Stomach (tissue), 9 donors: ENCODE measurements around the gene GSTM5. TPM values are rescaled to one million over a fixed set of nuclear protein-coding genes. Genes with fewer than 3 reads are reported as not detected.

Source experiments
- DNase-seq, 2 donors: peaks; one replicate each; pipeline versions ENCODE4 v3.0.0 to v3.0.0-alpha.2; 2013 to 2019
- H3K27ac ChIP-seq, 5 donors: fragments of 200-600 bp in 4 of 5; sonication (generic) in 4 of 5; one replicate each; pipeline ENCODE4 v1.5.1; 2013 to 2019; ENCODE audit warnings: mild to moderate bottlenecking in 1 of 5, moderate library complexity in 1 of 5
- H3K27me3 ChIP-seq, 3 donors: fragments of 200-600 bp; sonication (generic); one replicate each; pipeline ENCODE4 v1.5.1; 2017 to 2019; ENCODE audit warnings: mixed run types in 1 of 3
- H3K36me3 ChIP-seq, 4 donors: fragments of 200-600 bp; sonication (generic); 1 replicate in 3 of 4; 2 replicates in 1 of 4; pipeline ENCODE4 v1.5.1; 2016 to 2019
- H3K4me1 ChIP-seq, 4 donors: fragments of 200-600 bp; sonication (generic); one replicate each; pipeline ENCODE4 v1.5.1; 2016 to 2019
- H3K4me3 ChIP-seq, 4 donors: fragments of 200-600 bp; sonication (generic) in 3 of 4; one replicate each; pipeline ENCODE4 v1.5.1; 2016 to 2019; ENCODE audit warnings: mild to moderate bottlenecking in 1 of 4
- H3K9me3 ChIP-seq, 4 donors: fragments of 200-600 bp; sonication (generic); one replicate each; pipeline ENCODE4 v1.5.1; 2016 to 2019
- CTCF ChIP-seq, 7 experiments: fragments of 450-650 bp in 4 of 7; fragments of 200-600 bp in 3 of 7; sonication (generic) in 3 of 7; IDR thresholded peaks; one replicate each; pipeline ENCODE4 v1.5.1; 2016 to 2019; ENCODE audit warnings: antibody characterized with exemption in 7 of 7, control low read depth in 2 of 7, mild to moderate bottlenecking in 1 of 7
- EP300 ChIP-seq: sonication (generic); formaldehyde crosslinking; IDR thresholded peaks from one replicate; pipeline ENCODE4 v1.6.1; 2017; ENCODE audit warnings: antibody characterized with exemption
- POLR2A ChIP-seq, 4 donors: fragments of 450-650 bp; IDR thresholded peaks; one replicate each; pipeline ENCODE4 v1.6.1; 2016; ENCODE audit warnings: antibody characterized with exemption in 4 of 4, control low read depth in 2 of 4, mild to moderate bottlenecking in 1 of 4, moderate library complexity in 1 of 4
- POLR2AphosphoS5 ChIP-seq, 3 donors: sonication (generic); formaldehyde crosslinking; IDR thresholded peaks; one replicate each; pipeline ENCODE4 v1.6.1; 2016; ENCODE audit warnings: antibody characterized with exemption in 3 of 3
- WGBS, 5 donors: extraction: QIAGEN DNeasy Blood & Tissue Kit in 3 of 5; methylation state at CpG; one replicate each; pipeline versions ENCODE4 v1.1.5 to v1.1.7; 2013 to 2018; 5-methylcytosine and 5-hydroxymethylcytosine counted together
- intact Hi-C: fragments of 100-400 bp; cut with DNase I; formaldehyde crosslinking; loops from one replicate; pipeline ENCODE4 v1.15.1; 2023; ENCODE audit warnings: low total_unique reads
- polyA plus RNA-seq, 3 donors: library from polyadenylated mRNA; stranded (reverse); fragments of 200-250 nt; gene quantifications; one replicate each; pipeline ENCODE4 v1.2.3, GENCODE V29; 2013
- total RNA-seq, 5 donors: library from RNA; depleted of rRNA; stranded (reverse); fragments of >200 nt; gene quantifications; one replicate each; pipeline versions ENCODE4 v1.1.0 to v1.2.3, GENCODE V29; 2014 to 2016
- donor health status: healthy with polysubstance abuse.
- donor health status: Bipolar disorder and iron deficiency.
- donor health status: healthy.

Gene GSTM5
- total and polyA plus RNA-seq, 8 donors, result 1.4 to 35.6 (median 16.7) TPM; not detected in 2

- peaks cover 0 to 5% (median 0%) of the 10 kb centered on the region in 3 donors for H3K27me3 ChIP-seq
- no peak overlapping the region for H3K4me3 ChIP-seq
- no peak overlapping the region for H3K27ac ChIP-seq
- intact Hi-C loops, result no loop called here
- no peak for DNase-seq
- no peaks in the 10 kb centered on the region for H3K4me1 ChIP-seq
- no peak for TF ChIP-seq POLR2A (IDR thresholded peaks at IDR 0.05)
- TF ChIP-seq POLR2AphosphoS5 (IDR thresholded peaks at IDR 0.05), result no peak
- TF ChIP-seq EP300, result no peak
- TF ChIP-seq CTCF (IDR thresholded peaks at IDR 0.05), result no peak
- no peaks in the 10 kb centered on the region for H3K9me3 ChIP-seq
- peaks cover 5 to 55% (median 16%) of the 10 kb centered on the region in 4 donors for H3K36me3 ChIP-seq
Observed at GRCh38 chr1:109749221-109749620, 37.2 kb downstream of the GSTM5 start.

- Histone ChIP-seq H3K9me3 (no peaks in the 10 kb centered on the region), H3K4me1 (no peaks in the 10 kb centered on the region), H3K27ac (no peak overlapping the region), H3K4me3 (no peak overlapping the region), H3K36me3 (peaks cover 5 to 56% (median 16%) of the 10 kb centered on the region in 4 donors), H3K27me3 (peaks cover 0 to 5% (median 0%) of the 10 kb centered on the region in 3 donors)
- no peak for DNase-seq
- 89 to 95% (median 91%) methylated on average over 11 of the region's 11 CpGs for WGBS, 5 donors
- intact Hi-C loops, result loop anchor here (5.0 kb wide), 1 partner anchor 188 kb away; no protein-coding TSS in a partner anchor
- TF ChIP-seq EP300 (no peak), POLR2AphosphoS5 (IDR thresholded peaks at IDR 0.05) (no peak), POLR2A (IDR thresholded peaks at IDR 0.05) (no peak), CTCF (IDR thresholded peaks at IDR 0.05) (no peak)
Observed at GRCh38 chr1:109750241-109750882, 38.3 kb downstream of the GSTM5 start.

- Histone ChIP-seq H3K4me3 (no peak overlapping the region), H3K9me3 (no peaks in the 10 kb centered on the region), H3K36me3 (peaks cover 5 to 61% (median 16%) of the 10 kb centered on the region in 4 donors), H3K27me3 (peaks cover 0 to 5% (median 0%) of the 10 kb centered on the region in 3 donors), H3K4me1 (no peaks in the 10 kb centered on the region), H3K27ac (no peak overlapping the region)
- intact Hi-C loops, result loop anchor here (5.0 kb wide), 1 partner anchor 189 kb away; no protein-coding TSS in a partner anchor
- TF ChIP-seq POLR2AphosphoS5 (IDR thresholded peaks at IDR 0.05), result no peak
- no peak for TF ChIP-seq POLR2A (IDR thresholded peaks at IDR 0.05)
- no peak for TF ChIP-seq EP300
- TF ChIP-seq CTCF (IDR thresholded peaks at IDR 0.05), result no peak
- 70 to 84% (median 77%) methylated on average over 4 to 6 of the region's 6 CpGs for WGBS, 5 donors
- no peak for DNase-seq
Observed at GRCh38 chr1:109750920-109751319, 38.9 kb downstream of the GSTM5 start.

GRCh38 chr1:109751531-109752260 is 39.6 kb downstream of the GSTM5 start:
- Histone ChIP-seq H3K27me3 (peaks cover 0 to 5% (median 0%) of the 10 kb centered on the region in 3 donors), H3K4me3 (no peak overlapping the region), H3K36me3 (peaks cover 5 to 66% (median 16%) of the 10 kb centered on the region in 4 donors), H3K4me1 (no peaks in the 10 kb centered on the region), H3K27ac (no peak overlapping the region), H3K9me3 (no peaks in the 10 kb centered on the region)
- WGBS, 5 donors, result 87 to 95% (median 92%) methylated on average over 11 to 12 of the region's 12 CpGs
- intact Hi-C loops, result loop anchor here (5.0 kb wide), 1 partner anchor 189 kb away; no protein-coding TSS in a partner anchor
- no peak for TF ChIP-seq POLR2AphosphoS5 (IDR thresholded peaks at IDR 0.05)
- no peak for DNase-seq
